ENCODE results near the gene GPR137C. TPM values are rescaled to one million over a fixed set of nuclear protein-coding genes. Genes with fewer than 3 reads are reported as not detected.

The GPR137C gene
- total RNA-seq, 1 donor from 2014 or later, result 1.1 TPM

- no peak for DNase-seq (ENCODE audit: low read depth)
- H3K79me2 ChIP-seq (ENCODE audit: insufficient read depth, low read length), result no peaks in the 10 kb centered on the region
- no peaks in the 10 kb centered on the region for H3K27me3 ChIP-seq (ENCODE audit: insufficient read depth, low read length)
- H3K4me2 ChIP-seq (ENCODE audit: low read length), result no peak overlapping the region
- Mint-ChIP-seq H3K4me1 (ENCODE audit: low read depth, unreplicated experiment) (no peaks in the 10 kb centered on the region), H3K4me3 (ENCODE audit: unreplicated experiment) (no peak overlapping the region), H3K9me3 (ENCODE audit: unreplicated experiment) (no peaks in the 10 kb centered on the region), H3K27ac (ENCODE audit: unreplicated experiment) (no peak overlapping the region), H3K27me3 (ENCODE audit: low read depth, unreplicated experiment) (no peaks in the 10 kb centered on the region), H3K36me3 (ENCODE audit: low read depth, unreplicated experiment) (no peaks in the 10 kb centered on the region)
- H3K9ac ChIP-seq (ENCODE audit: low read length), result no peak overlapping the region
- peaks cover 11% of the 10 kb centered on the region for H3K36me3 ChIP-seq (ENCODE audit: insufficient read depth, low read length)
- no peak overlapping the region for H3K27ac ChIP-seq (ENCODE audit: low read depth, low read length)
- TF ChIP-seq EZH2 (IDR thresholded peaks at IDR 0.05; ENCODE audit: insufficient read depth, low read length), result no peak
- TF ChIP-seq CTCF (IDR thresholded peaks at IDR 0.05; ENCODE audit: insufficient read depth, low read depth, low read length), result no peak
- H3K9me3 ChIP-seq (ENCODE audit: insufficient read depth, low read depth, low read length), result no peaks in the 10 kb centered on the region
- no peaks in the 10 kb centered on the region for H4K20me1 ChIP-seq (ENCODE audit: insufficient read depth, low read length)
- FAIRE-seq, result no peak
- no peak overlapping the region for H2AFZ ChIP-seq (ENCODE audit: low read depth, low read length)
- H3K4me3 ChIP-seq (ENCODE audit: insufficient read depth, low read depth, low read length), result no peak overlapping the region
- no peaks in the 10 kb centered on the region for H3K4me1 ChIP-seq (ENCODE audit: insufficient read depth, low read length)
These were observed 111.2 kb downstream of the GPR137C start for GRCh38 chr14:52663850-52664249.

GRCh38 chr14:52678591-52678990, 126.0 kb downstream of the GPR137C start:
- no peak overlapping the region for H3K27ac Mint-ChIP-seq (ENCODE audit: unreplicated experiment)
- H3K27me3 ChIP-seq (ENCODE audit: insufficient read depth, low read length), result no peaks in the 10 kb centered on the region
- no peak for FAIRE-seq

More at GRCh38 chr14:52678591-52678990, 126.0 kb downstream of the GPR137C start:
- H3K9ac ChIP-seq (ENCODE audit: low read length), result no peak overlapping the region
- no peaks in the 10 kb centered on the region for H3K9me3 Mint-ChIP-seq (ENCODE audit: unreplicated experiment)
- TF ChIP-seq CTCF (IDR thresholded peaks at IDR 0.05; ENCODE audit: insufficient read depth, low read depth, low read length) (peak; percentile 38), EZH2 (IDR thresholded peaks at IDR 0.05; ENCODE audit: insufficient read depth, low read length) (no peak)
- DNase-seq (ENCODE audit: low read depth), result no peak
- no peak overlapping the region for H3K4me3 ChIP-seq (ENCODE audit: insufficient read depth, low read depth, low read length)
- H3K9me3 ChIP-seq (ENCODE audit: insufficient read depth, low read depth, low read length), result no peaks in the 10 kb centered on the region
- H3K36me3 ChIP-seq (ENCODE audit: insufficient read depth, low read length), result peaks cover 14% of the 10 kb centered on the region
- H3K79me2 ChIP-seq (ENCODE audit: insufficient read depth, low read length), result peaks cover 6% of the 10 kb centered on the region
- H2AFZ ChIP-seq (ENCODE audit: low read depth, low read length), result no peak overlapping the region
- H3K4me3 Mint-ChIP-seq (ENCODE audit: unreplicated experiment), result no peak overlapping the region
- no peaks in the 10 kb centered on the region for H3K4me1 ChIP-seq (ENCODE audit: insufficient read depth, low read length)
- H3K4me2 ChIP-seq (ENCODE audit: low read length), result no peak overlapping the region
- no peak overlapping the region for H3K27ac ChIP-seq (ENCODE audit: low read depth, low read length)
- H3K36me3 Mint-ChIP-seq (ENCODE audit: low read depth, unreplicated experiment), result no peaks in the 10 kb centered on the region
- no peaks in the 10 kb centered on the region for H3K4me1 Mint-ChIP-seq (ENCODE audit: low read depth, unreplicated experiment)
- no peaks in the 10 kb centered on the region for H3K27me3 Mint-ChIP-seq (ENCODE audit: low read depth, unreplicated experiment)
- H4K20me1 ChIP-seq (ENCODE audit: insufficient read depth, low read length), result no peaks in the 10 kb centered on the region

All from astrocyte (in vitro differentiated cells and primary cell).